Tibial nerve (tissue), 4 donors: ENCODE data around the gene FAM180A.

Source experiments
- EP300 ChIP-seq, 2 donors: sonication (generic); formaldehyde crosslinking; IDR thresholded peaks; one replicate each; pipeline ENCODE4 v1.6.1; 2017; ENCODE audit warnings: antibody characterized with exemption in 2 of 2, mild to moderate bottlenecking in 1 of 2
- POLR2A ChIP-seq, 2 donors: fragments of 450-650 bp; IDR thresholded peaks; one replicate each; pipeline ENCODE4 v1.6.1; 2017; ENCODE audit warnings: antibody characterized with exemption in 2 of 2, mild to moderate bottlenecking in 2 of 2, moderate library complexity in 2 of 2
- TF ChIP-seq, protein P1 (sequence below), 5 experiments: fragments of 200-600 bp in 3 of 5; fragments of 450-650 bp in 2 of 5; sonication (generic) in 3 of 5; IDR thresholded peaks; one replicate each; pipeline ENCODE4 v1.5.1; 2016 to 2019; ENCODE audit warnings: antibody characterized with exemption in 5 of 5, mild to moderate bottlenecking in 3 of 5, moderate library complexity in 2 of 5

- TF ChIP-seq, protein P1, sequence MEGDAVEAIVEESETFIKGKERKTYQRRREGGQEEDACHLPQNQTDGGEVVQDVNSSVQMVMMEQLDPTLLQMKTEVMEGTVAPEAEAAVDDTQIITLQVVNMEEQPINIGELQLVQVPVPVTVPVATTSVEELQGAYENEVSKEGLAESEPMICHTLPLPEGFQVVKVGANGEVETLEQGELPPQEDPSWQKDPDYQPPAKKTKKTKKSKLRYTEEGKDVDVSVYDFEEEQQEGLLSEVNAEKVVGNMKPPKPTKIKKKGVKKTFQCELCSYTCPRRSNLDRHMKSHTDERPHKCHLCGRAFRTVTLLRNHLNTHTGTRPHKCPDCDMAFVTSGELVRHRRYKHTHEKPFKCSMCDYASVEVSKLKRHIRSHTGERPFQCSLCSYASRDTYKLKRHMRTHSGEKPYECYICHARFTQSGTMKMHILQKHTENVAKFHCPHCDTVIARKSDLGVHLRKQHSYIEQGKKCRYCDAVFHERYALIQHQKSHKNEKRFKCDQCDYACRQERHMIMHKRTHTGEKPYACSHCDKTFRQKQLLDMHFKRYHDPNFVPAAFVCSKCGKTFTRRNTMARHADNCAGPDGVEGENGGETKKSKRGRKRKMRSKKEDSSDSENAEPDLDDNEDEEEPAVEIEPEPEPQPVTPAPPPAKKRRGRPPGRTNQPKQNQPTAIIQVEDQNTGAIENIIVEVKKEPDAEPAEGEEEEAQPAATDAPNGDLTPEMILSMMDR (IDR thresholded peaks at IDR 0.05) = no peak
- TF ChIP-seq EP300 (IDR thresholded peaks at IDR 0.05) = no peak
- TF ChIP-seq POLR2A (IDR thresholded peaks at IDR 0.05) = no peak
Measured at GRCh38 chr7:135793841-135794240, 45.2 kb upstream of the FAM180A start.
